Esophagus squamous epithelium (tissue), 5 donors: ENCODE data around the gene ROR1. TPM values are rescaled to one million over a fixed set of nuclear protein-coding genes. Genes with fewer than 3 reads are reported as not detected.

ENCODE experiments used
- DNase-seq: peaks from one replicate; lab custom pipeline; 2025; lab: John Stamatoyannopoulos, UW
- H3K27ac ChIP-seq, 4 donors: fragments of 200-600 bp; sonication (generic); one replicate each; pipeline ENCODE4 v1.5.1; 2016 to 2019; ENCODE audit warnings: mild to moderate bottlenecking in 1 of 4
- H3K27me3 ChIP-seq, 4 donors: fragments of 200-600 bp; sonication (generic); 1 replicate in 3 of 4; 2 replicates in 1 of 4; pipeline versions ENCODE4 v1.5.1 to v1.6.0; 2017 to 2021; ENCODE audit warnings: antibody characterized with exemption in 1 of 4
- H3K36me3 ChIP-seq, 3 donors: fragments of 200-600 bp; sonication (generic); one replicate each; pipeline ENCODE4 v1.5.1; 2016 to 2019
- H3K4me1 ChIP-seq, 3 donors: fragments of 200-600 bp; sonication (generic); one replicate each; pipeline ENCODE4 v1.5.1; 2017 to 2019
- H3K4me3 ChIP-seq, 4 donors: fragments of 200-600 bp; sonication (generic); 1 replicate in 3 of 4; 2 replicates in 1 of 4; pipeline ENCODE4 v1.5.1; 2016 to 2019; ENCODE audit warnings: mild to moderate bottlenecking in 2 of 4, moderate library complexity in 1 of 4
- H3K9me3 ChIP-seq, 3 donors: fragments of 200-600 bp; sonication (generic); one replicate each; pipeline ENCODE4 v1.5.1; 2016 to 2019
- POLR2A ChIP-seq, 4 donors: fragments of 450-650 bp; IDR thresholded peaks; one replicate each; pipeline ENCODE4 v1.6.1; 2017; ENCODE audit warnings: antibody characterized with exemption in 4 of 4, mild to moderate bottlenecking in 4 of 4, moderate library complexity in 3 of 4
- WGBS, 2 donors: methylation state at CpG; one replicate each; pipeline ENCODE4 v1.1.5; 2018; 5-methylcytosine and 5-hydroxymethylcytosine counted together
- intact Hi-C: fragments of 100-400 bp; cut with DNase I; formaldehyde crosslinking; loops from one replicate; pipeline ENCODE4 v1.15.0; 2022
- total RNA-seq, 4 donors: library from RNA; depleted of rRNA; stranded (reverse); fragments of >200 nt; gene quantifications; one replicate each; pipeline ENCODE4 v1.1.0, GENCODE V29; 2016
- TF ChIP-seq, protein P1 (sequence below), 6 experiments: fragments of 450-650 bp in 4 of 6; fragments of 200-600 bp in 2 of 6; sonication (generic) in 2 of 6; IDR thresholded peaks; one replicate each; pipeline ENCODE4 v1.5.1; 2016 to 2019; ENCODE audit warnings: antibody characterized with exemption in 6 of 6, mild to moderate bottlenecking in 4 of 6, moderate library complexity in 4 of 6
- donor health status: DM: yes; HTN: yes; CAD: no.

ROR1 gene
- total RNA-seq, 4 donors from 2014 or later = 6.6 to 15.3 (median 9.4) TPM

DNA sequence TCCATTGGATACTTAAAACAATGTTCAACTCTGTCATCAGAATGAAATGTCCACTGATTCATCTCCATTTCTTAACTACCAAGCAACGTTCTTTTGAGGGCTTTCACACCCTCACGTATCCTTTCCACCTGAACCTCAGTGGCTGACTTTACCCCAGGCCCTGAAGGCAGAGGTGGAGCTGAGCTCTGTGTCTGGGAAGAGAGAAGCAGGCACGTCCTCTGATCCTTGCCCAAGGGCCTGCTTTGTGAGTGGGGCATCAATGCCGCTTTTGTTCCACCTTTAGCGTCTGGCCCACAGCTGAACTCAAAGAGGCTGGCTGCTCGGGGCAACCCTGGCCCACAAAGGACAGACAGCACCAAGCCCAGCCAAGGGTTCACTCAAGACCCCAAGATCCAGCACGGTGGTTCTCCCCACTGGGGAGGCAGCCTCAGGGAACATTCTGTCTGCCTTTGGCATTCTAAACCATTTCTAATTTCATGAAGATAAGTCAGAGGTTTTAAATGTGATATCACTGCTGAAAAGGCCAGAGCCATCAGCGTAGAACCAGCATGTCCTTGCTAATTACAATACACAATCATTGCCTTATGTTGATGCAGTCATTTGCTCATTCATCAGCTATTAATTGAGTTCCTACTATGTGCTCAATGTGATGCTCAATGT lies 303.6 kb downstream of the ROR1 start:
- TF ChIP-seq POLR2A (IDR thresholded peaks at IDR 0.05) = no peak
- TF ChIP-seq, protein P1, sequence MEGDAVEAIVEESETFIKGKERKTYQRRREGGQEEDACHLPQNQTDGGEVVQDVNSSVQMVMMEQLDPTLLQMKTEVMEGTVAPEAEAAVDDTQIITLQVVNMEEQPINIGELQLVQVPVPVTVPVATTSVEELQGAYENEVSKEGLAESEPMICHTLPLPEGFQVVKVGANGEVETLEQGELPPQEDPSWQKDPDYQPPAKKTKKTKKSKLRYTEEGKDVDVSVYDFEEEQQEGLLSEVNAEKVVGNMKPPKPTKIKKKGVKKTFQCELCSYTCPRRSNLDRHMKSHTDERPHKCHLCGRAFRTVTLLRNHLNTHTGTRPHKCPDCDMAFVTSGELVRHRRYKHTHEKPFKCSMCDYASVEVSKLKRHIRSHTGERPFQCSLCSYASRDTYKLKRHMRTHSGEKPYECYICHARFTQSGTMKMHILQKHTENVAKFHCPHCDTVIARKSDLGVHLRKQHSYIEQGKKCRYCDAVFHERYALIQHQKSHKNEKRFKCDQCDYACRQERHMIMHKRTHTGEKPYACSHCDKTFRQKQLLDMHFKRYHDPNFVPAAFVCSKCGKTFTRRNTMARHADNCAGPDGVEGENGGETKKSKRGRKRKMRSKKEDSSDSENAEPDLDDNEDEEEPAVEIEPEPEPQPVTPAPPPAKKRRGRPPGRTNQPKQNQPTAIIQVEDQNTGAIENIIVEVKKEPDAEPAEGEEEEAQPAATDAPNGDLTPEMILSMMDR (IDR thresholded peaks at IDR 0.05) = no peak
- intact Hi-C loops = no loop called here
- no peaks in the 10 kb centered on the region for H3K36me3 ChIP-seq
- peaks cover 0 to 51% (median 18%) of the 10 kb centered on the region in 3 donors for H3K4me1 ChIP-seq
- WGBS, 2 donors = 38 to 61% methylated on average over 3 to 6 of the region's 8 CpGs
- H3K27ac ChIP-seq = peak overlapping the region in 1 of 4 donors; percentile 31
- H3K27me3 ChIP-seq = no peaks in the 10 kb centered on the region
- no peaks in the 10 kb centered on the region for H3K9me3 ChIP-seq
- H3K4me3 ChIP-seq = no peak overlapping the region
- DNase-seq = no peak

DNA sequence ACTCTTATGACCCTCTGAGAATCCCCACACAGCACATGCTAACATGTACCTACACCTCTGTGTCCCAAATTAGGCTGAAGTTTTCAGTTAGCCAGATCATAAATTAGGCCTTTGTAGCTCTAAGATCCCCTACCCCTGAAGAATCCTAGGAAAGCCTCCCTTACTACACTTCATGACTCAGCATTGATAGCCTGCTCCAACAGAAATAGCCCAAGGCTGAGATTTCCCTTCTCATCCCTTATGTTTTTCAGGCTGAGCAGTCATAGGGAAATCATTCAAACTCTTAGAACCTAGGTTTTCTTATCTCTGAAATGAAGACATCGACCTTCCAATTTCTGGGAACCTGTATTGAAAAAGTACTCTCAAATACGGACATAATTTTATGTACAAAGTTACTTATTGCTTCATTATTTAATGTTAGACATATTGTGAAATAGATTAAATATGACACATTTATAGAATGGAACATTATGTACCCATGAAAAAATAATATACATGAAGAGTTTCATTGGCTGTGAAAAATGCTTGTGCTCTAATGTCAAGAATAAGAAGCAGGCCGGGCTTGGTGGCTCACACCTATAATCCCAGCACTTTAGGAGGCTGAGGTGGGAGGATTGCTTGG lies 307.2 kb downstream of the ROR1 start:
- 55 to 58% methylated on average over 3 of the region's 3 CpGs for WGBS, 2 donors
- Histone ChIP-seq H3K4me1 (peaks cover 0 to 23% (median 6%) of the 10 kb centered on the region in 3 donors), H3K9me3 (no peaks in the 10 kb centered on the region), H3K4me3 (no peak overlapping the region), H3K36me3 (no peaks in the 10 kb centered on the region), H3K27me3 (no peaks in the 10 kb centered on the region), H3K27ac (no peak overlapping the region)
- DNase-seq = no peak
- intact Hi-C loops = no loop called here
- TF ChIP-seq, protein P1 (IDR thresholded peaks at IDR 0.05) = no peak
- no peak for TF ChIP-seq POLR2A (IDR thresholded peaks at IDR 0.05)

DNA sequence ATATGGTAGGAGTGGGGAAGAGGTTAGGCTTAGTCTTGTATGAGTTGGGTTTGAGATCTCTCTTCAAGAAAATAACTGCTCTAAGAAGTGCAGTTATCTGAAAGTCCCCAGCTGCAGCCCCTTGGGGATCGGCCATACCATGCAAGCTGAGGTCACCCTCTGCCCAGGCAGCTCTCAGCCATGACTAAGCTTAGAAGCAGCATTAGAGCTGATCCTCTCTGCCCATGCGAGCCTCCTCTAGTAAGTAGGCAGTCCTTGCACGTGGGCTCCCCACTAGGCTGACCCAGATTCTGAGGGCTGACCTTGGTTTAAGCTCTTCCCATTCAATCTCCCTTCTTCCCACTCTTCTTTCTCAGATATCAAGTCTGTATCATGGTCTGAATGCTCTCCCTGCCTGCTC lies 308.6 kb downstream of the ROR1 start:
- TF ChIP-seq POLR2A (IDR thresholded peaks at IDR 0.05) = no peak
- TF ChIP-seq, protein P1 (IDR thresholded peaks at IDR 0.05) = no peak
- no peak for DNase-seq
- WGBS, 2 donors = 69% methylated on average over 3 of the region's 3 CpGs
- no peaks in the 10 kb centered on the region for H3K36me3 ChIP-seq
- H3K27me3 ChIP-seq = no peaks in the 10 kb centered on the region
- no peak overlapping the region for H3K27ac ChIP-seq
- no peaks in the 10 kb centered on the region for H3K9me3 ChIP-seq
- intact Hi-C loops = no loop called here
- H3K4me3 ChIP-seq = no peak overlapping the region
- peaks cover 0 to 9% (median 6%) of the 10 kb centered on the region in 3 donors for H3K4me1 ChIP-seq

DNA sequence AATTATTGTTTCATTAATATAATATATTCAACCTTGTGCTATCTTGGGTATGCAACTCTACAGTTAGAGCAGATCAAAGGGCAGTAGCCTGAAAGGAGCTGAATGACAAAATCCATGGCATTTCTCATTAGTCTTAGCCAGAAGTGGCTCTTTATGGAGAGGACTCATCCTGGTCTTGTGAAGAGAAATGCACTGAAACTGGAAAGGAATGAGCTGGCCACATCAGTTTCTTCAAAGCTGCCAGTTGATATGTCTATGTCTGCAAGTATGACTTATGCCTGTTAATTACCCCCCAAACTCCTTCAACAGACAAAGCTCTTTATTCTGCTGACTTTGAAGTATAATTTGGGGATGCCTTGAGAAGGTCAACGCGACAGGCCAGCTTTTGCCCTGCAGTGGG lies 310.6 kb downstream of the ROR1 start:
- 43 to 52% methylated on average over 2 of the region's 2 CpGs for WGBS, 2 donors
- TF ChIP-seq POLR2A (IDR thresholded peaks at IDR 0.05) = no peak
- TF ChIP-seq, protein P1 (IDR thresholded peaks at IDR 0.05) = no peak
- intact Hi-C loops = no loop called here

DNA sequence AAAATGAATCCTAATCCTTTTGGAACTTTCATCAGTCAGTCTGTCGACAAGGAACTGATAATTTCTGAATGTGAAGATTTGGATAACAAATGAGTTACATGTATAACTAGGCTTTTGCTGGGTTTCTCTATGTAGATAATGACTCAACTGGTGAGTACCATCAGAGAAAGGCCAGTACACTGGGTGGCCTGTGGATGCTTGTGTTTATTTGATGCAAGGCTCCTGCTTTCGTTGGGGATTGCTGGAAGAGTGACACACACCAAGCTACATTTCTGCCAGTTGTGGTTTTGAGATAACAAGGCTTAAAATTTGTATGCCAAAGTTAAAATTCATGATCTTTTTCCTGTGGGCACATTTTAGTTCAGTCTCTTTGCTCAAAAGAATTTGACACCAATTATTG lies 314.0 kb downstream of the ROR1 start:
- no peaks in the 10 kb centered on the region for H3K9me3 ChIP-seq
- no peaks in the 10 kb centered on the region for H3K36me3 ChIP-seq
- no peaks in the 10 kb centered on the region for H3K4me1 ChIP-seq
- no peak for TF ChIP-seq POLR2A (IDR thresholded peaks at IDR 0.05)
- TF ChIP-seq, protein P1 (IDR thresholded peaks at IDR 0.05) = no peak
- intact Hi-C loops = no loop called here
- DNase-seq = no peak
- no peaks in the 10 kb centered on the region for H3K27me3 ChIP-seq
- no peak overlapping the region for H3K27ac ChIP-seq
- H3K4me3 ChIP-seq = no peak overlapping the region
- WGBS, 2 donors = 10 to 23% methylated on average over 2 of the region's 2 CpGs

More for the DNA sequence above, 310.6 kb downstream of the ROR1 start:
- Histone ChIP-seq H3K4me3 (no peak overlapping the region), H3K36me3 (no peaks in the 10 kb centered on the region), H3K27me3 (no peaks in the 10 kb centered on the region), H3K4me1 (peaks cover 0 to 7% (median 6%) of the 10 kb centered on the region in 3 donors), H3K27ac (no peak overlapping the region), H3K9me3 (no peaks in the 10 kb centered on the region)
- no peak for DNase-seq
